ENCODE results near the gene ATP5PB.

DNA sequence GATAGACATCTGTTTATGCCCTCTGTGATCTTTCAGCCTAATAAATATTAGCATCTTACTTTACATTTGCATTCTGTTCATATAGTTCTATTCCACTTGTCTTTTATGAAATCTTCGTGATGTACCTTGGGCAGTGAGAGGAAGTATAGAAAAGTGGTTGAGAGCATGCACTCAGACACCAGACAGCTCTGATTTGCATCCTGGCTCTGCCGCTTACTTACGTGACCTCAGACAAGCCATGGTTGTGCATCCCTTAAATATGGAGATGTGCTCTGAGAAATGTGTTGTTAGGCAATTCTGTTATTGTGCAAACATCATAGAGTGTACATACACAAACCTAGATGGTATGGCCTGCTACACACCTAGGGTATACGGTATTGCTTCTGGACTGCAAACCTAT, 44.7 kb upstream of the ATP5PB start:
- TF ChIP-seq, protein P1, sequence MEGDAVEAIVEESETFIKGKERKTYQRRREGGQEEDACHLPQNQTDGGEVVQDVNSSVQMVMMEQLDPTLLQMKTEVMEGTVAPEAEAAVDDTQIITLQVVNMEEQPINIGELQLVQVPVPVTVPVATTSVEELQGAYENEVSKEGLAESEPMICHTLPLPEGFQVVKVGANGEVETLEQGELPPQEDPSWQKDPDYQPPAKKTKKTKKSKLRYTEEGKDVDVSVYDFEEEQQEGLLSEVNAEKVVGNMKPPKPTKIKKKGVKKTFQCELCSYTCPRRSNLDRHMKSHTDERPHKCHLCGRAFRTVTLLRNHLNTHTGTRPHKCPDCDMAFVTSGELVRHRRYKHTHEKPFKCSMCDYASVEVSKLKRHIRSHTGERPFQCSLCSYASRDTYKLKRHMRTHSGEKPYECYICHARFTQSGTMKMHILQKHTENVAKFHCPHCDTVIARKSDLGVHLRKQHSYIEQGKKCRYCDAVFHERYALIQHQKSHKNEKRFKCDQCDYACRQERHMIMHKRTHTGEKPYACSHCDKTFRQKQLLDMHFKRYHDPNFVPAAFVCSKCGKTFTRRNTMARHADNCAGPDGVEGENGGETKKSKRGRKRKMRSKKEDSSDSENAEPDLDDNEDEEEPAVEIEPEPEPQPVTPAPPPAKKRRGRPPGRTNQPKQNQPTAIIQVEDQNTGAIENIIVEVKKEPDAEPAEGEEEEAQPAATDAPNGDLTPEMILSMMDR (IDR thresholded peaks at IDR 0.05), result no peak
- no peak for TF ChIP-seq EP300 (IDR thresholded peaks at IDR 0.05)
- no peak for TF ChIP-seq POLR2A (IDR thresholded peaks at IDR 0.05)
